ENCODE results near the gene BTF3.

- no peak for TF ChIP-seq FOXK2 (IDR thresholded peaks at IDR 0.05)
- no peak for TF ChIP-seq LEF1 (IDR thresholded peaks at IDR 0.05; ENCODE audit: borderline replicate concordance)
These were observed 48.1 kb upstream of the BTF3 start for GRCh38 chr5:73450137-73450536.
